NCI-H226 (cell line): ENCODE results near the gene PIP5K1A.

Source experiments
- DNase-seq: peaks from one replicate; pipeline ENCODE4 v3.0.0-alpha.2; 2015

Gene PIP5K1A

DNA sequence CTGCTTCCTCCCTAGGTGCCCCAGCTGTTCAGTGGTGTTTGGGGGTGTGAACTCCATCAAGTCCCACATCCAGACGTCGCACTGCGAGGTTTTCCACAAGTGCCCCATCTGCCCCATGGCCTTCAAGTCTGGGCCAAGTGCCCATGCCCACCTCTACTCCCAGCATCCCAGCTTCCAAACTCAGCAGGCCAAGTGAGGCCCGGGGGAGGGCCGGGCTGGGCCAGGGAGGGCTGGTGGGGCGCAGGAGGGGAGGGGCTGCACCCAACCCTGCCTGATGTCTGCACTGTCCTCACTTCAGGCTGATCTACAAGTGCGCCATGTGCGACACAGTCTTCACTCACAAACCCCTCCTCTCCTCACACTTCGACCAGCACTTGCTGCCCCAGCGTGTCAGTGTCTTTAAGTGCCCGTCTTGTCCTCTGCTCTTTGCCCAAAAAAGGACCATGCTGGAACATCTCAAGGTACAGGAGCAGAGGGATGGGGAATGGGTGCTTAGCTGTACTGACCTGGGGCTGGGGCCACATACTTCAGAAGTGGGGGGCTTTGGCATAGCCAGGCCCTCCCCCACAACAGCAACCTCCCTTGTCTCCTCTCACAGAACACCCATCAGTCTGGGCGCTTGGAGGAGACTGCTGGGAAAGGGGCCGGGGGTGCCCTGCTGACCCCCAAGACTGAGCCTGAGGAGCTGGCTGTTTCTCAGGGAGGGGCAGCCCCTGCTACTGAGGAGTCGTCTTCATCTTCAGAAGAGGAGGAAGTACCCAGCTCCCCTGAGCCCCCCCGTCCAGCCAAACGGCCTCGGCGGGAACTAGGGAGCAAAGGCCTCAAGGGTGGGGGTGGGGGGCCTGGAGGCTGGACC lies 91.0 kb downstream of the PIP5K1A start:
- no peak for DNase-seq

GRCh38 chr1:151289991-151290708 lies 91.8 kb downstream of the PIP5K1A start:
- no peak for DNase-seq

DNA sequence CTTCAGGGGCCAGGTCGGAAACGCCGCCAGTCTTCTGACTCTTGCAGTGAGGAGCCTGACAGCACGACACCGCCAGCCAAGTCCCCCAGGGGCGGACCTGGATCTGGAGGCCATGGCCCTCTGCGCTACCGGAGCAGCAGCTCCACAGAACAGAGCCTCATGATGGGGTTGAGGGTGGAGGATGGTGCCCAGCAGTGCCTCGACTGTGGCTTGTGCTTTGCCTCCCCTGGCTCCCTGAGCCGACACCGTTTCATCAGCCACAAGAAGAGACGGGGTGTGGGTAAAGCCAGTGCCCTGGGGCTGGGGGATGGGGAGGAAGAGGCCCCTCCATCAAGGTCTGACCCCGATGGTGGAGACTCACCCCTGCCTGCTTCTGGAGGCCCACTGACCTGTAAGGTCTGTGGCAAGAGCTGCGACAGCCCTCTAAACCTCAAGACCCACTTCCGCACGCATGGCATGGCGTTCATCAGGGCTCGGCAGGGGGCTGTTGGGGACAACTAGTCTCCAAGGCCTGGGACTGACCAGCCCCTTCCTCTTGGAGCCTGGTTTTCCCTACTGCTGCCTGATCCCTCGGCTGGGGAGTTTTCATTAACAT lies 92.5 kb downstream of the PIP5K1A start:
- no peak for DNase-seq

GRCh38 chr1:151292207-151293030 lies 94.1 kb downstream of the PIP5K1A start:
- DNase-seq: no peak

- DNase-seq: no peak
These were observed 94.7 kb downstream of the PIP5K1A start for GRCh38 chr1:151293093-151293492.

GRCh38 chr1:151294742-151295462 lies 96.5 kb downstream of the PIP5K1A start:
- DNase-seq: no peak
